ENCODE results near the gene CD81. TPM values are rescaled to one million over a fixed set of nuclear protein-coding genes. Genes with fewer than 3 reads are reported as not detected.

Gene CD81
- total and polyA plus RNA-seq, 2 experiments from 2014 or later = 88.6 to 290 TPM

DNA sequence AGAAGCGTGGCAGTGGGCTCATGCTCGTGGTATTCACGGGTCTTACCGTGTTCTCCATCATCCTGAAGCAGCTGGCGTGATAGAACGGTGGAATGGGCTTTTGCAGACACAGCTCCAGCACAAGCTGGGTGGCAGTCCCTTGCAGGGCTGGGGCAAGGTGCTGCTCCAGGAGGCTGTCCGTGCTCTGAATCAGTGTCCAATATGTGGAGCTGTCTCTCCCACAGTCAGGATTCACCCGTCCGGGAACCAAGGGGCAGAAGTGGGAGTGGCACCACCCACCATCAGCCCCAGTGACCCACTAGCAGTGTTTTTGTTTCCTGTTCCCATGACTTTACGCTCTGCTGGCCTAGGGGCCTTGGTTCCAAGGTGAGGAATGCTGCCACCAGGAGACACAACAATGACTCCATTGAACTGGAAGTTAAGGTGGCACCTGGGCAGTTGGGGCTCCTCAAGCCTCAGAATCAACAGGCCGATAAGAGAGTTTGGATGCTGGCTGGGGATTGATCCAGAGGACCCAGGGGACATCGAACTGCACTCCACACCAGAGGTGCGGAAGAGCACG is 16.9 kb upstream of the CD81 start (continued):
- TF ChIP-seq, protein P1, sequence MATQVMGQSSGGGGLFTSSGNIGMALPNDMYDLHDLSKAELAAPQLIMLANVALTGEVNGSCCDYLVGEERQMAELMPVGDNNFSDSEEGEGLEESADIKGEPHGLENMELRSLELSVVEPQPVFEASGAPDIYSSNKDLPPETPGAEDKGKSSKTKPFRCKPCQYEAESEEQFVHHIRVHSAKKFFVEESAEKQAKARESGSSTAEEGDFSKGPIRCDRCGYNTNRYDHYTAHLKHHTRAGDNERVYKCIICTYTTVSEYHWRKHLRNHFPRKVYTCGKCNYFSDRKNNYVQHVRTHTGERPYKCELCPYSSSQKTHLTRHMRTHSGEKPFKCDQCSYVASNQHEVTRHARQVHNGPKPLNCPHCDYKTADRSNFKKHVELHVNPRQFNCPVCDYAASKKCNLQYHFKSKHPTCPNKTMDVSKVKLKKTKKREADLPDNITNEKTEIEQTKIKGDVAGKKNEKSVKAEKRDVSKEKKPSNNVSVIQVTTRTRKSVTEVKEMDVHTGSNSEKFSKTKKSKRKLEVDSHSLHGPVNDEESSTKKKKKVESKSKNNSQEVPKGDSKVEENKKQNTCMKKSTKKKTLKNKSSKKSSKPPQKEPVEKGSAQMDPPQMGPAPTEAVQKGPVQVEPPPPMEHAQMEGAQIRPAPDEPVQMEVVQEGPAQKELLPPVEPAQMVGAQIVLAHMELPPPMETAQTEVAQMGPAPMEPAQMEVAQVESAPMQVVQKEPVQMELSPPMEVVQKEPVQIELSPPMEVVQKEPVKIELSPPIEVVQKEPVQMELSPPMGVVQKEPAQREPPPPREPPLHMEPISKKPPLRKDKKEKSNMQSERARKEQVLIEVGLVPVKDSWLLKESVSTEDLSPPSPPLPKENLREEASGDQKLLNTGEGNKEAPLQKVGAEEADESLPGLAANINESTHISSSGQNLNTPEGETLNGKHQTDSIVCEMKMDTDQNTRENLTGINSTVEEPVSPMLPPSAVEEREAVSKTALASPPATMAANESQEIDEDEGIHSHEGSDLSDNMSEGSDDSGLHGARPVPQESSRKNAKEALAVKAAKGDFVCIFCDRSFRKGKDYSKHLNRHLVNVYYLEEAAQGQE (IDR thresholded peaks at IDR 0.05; ENCODE audit: unreplicated experiment) = no peak

DNA sequence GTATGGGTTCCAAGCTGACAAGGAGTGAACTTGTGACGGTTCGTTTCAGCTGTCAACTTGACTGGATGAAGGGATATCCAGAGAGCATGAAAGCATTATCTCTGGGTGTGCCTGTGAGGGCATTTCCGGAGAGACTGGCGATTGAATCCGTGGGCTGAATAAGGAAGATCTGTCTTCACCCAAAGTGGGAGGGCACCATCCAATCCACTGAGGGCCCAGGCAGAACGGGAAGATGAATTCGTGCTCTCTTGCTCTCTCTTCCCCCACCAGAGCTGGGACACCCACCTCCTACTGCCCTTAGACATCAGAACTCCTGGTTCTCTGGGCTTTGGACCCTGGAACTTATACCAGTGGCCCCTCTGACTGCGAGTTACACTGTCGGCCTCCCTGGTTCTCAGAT is 15.5 kb upstream of the CD81 start:
- Histone ChIP-seq H2AFZ (no peak overlapping the region), H3K9me2 (ENCODE audit: insufficient read depth) (no peaks in the 10 kb centered on the region), H3K79me2 (replicated peaks; ENCODE audit: insufficient read depth) (no peaks in the 10 kb centered on the region), H3F3A (replicated peaks; ENCODE audit: low read depth) (no peaks in the 10 kb centered on the region), H3K4me2 (no peak overlapping the region), H3K4me1 (ENCODE audit: insufficient read depth) (no peaks in the 10 kb centered on the region), H3K27ac (ENCODE audit: low read depth) (no peak overlapping the region), H3K36me3 (ENCODE audit: insufficient read depth) (no peaks in the 10 kb centered on the region), H4K20me1 (replicated peaks; ENCODE audit: insufficient read depth) (no peaks in the 10 kb centered on the region), H3K4me3 (no peak overlapping the region), H3K27me3 (ENCODE audit: insufficient read depth) (no peaks in the 10 kb centered on the region)
- no peaks in the 10 kb centered on the region for H3K4me1 Mint-ChIP-seq
- H3K4me3 Mint-ChIP-seq = no peak overlapping the region
- H3K36me3 Mint-ChIP-seq (ENCODE audit: low read depth) = peaks cover 2% of the 10 kb centered on the region; the same call in 1 of the 3 replicates
- peaks cover 3% of the 10 kb centered on the region; the same call in 2 of the 3 replicates for H3K9me3 Mint-ChIP-seq
- no peak overlapping the region for H3K27ac Mint-ChIP-seq
- ATAC-seq = no peak
- DNase-seq (ENCODE audit: low spot score) = no peak
- H3K27me3 Mint-ChIP-seq (ENCODE audit: insufficient read depth, low read depth, poor library complexity) = peaks cover 5% of the 10 kb centered on the region
- TF ChIP-seq ZNF114 (CRISPR knock-in tag; IDR thresholded peaks at IDR 0.05) = no peak
- no peak for TF ChIP-seq NANOG (IDR thresholded peaks at IDR 0.05; ENCODE audit: borderline replicate concordance)
- TF ChIP-seq STAT1 (IDR thresholded peaks at IDR 0.05; ENCODE audit: unreplicated experiment) = no peak
- TF ChIP-seq EZH2phosphoT487 (IDR thresholded peaks at IDR 0.05; ENCODE audit: unreplicated experiment) = no peak
- no peak for TF ChIP-seq POLR2AphosphoS5 (IDR thresholded peaks at IDR 0.05; ENCODE audit: low read depth)
- no peak for TF ChIP-seq ZNF331 (CRISPR knock-in tag; IDR thresholded peaks at IDR 0.05; ENCODE audit: low read depth)
- TF ChIP-seq, protein P2, sequence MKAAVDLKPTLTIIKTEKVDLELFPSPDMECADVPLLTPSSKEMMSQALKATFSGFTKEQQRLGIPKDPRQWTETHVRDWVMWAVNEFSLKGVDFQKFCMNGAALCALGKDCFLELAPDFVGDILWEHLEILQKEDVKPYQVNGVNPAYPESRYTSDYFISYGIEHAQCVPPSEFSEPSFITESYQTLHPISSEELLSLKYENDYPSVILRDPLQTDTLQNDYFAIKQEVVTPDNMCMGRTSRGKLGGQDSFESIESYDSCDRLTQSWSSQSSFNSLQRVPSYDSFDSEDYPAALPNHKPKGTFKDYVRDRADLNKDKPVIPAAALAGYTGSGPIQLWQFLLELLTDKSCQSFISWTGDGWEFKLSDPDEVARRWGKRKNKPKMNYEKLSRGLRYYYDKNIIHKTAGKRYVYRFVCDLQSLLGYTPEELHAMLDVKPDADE (IDR thresholded peaks at IDR 0.05) = no peak
- TF ChIP-seq EZH2 (IDR thresholded peaks at IDR 0.05; ENCODE audit: low read depth, unreplicated experiment) = no peak
- no peak for TF ChIP-seq CREB1 (CRISPR knock-in tag; IDR thresholded peaks at IDR 0.05; ENCODE audit: low read depth)
- TF ChIP-seq JUNB (IDR thresholded peaks at IDR 0.05; ENCODE audit: unreplicated experiment) = no peak
- TF ChIP-seq, protein P3, sequence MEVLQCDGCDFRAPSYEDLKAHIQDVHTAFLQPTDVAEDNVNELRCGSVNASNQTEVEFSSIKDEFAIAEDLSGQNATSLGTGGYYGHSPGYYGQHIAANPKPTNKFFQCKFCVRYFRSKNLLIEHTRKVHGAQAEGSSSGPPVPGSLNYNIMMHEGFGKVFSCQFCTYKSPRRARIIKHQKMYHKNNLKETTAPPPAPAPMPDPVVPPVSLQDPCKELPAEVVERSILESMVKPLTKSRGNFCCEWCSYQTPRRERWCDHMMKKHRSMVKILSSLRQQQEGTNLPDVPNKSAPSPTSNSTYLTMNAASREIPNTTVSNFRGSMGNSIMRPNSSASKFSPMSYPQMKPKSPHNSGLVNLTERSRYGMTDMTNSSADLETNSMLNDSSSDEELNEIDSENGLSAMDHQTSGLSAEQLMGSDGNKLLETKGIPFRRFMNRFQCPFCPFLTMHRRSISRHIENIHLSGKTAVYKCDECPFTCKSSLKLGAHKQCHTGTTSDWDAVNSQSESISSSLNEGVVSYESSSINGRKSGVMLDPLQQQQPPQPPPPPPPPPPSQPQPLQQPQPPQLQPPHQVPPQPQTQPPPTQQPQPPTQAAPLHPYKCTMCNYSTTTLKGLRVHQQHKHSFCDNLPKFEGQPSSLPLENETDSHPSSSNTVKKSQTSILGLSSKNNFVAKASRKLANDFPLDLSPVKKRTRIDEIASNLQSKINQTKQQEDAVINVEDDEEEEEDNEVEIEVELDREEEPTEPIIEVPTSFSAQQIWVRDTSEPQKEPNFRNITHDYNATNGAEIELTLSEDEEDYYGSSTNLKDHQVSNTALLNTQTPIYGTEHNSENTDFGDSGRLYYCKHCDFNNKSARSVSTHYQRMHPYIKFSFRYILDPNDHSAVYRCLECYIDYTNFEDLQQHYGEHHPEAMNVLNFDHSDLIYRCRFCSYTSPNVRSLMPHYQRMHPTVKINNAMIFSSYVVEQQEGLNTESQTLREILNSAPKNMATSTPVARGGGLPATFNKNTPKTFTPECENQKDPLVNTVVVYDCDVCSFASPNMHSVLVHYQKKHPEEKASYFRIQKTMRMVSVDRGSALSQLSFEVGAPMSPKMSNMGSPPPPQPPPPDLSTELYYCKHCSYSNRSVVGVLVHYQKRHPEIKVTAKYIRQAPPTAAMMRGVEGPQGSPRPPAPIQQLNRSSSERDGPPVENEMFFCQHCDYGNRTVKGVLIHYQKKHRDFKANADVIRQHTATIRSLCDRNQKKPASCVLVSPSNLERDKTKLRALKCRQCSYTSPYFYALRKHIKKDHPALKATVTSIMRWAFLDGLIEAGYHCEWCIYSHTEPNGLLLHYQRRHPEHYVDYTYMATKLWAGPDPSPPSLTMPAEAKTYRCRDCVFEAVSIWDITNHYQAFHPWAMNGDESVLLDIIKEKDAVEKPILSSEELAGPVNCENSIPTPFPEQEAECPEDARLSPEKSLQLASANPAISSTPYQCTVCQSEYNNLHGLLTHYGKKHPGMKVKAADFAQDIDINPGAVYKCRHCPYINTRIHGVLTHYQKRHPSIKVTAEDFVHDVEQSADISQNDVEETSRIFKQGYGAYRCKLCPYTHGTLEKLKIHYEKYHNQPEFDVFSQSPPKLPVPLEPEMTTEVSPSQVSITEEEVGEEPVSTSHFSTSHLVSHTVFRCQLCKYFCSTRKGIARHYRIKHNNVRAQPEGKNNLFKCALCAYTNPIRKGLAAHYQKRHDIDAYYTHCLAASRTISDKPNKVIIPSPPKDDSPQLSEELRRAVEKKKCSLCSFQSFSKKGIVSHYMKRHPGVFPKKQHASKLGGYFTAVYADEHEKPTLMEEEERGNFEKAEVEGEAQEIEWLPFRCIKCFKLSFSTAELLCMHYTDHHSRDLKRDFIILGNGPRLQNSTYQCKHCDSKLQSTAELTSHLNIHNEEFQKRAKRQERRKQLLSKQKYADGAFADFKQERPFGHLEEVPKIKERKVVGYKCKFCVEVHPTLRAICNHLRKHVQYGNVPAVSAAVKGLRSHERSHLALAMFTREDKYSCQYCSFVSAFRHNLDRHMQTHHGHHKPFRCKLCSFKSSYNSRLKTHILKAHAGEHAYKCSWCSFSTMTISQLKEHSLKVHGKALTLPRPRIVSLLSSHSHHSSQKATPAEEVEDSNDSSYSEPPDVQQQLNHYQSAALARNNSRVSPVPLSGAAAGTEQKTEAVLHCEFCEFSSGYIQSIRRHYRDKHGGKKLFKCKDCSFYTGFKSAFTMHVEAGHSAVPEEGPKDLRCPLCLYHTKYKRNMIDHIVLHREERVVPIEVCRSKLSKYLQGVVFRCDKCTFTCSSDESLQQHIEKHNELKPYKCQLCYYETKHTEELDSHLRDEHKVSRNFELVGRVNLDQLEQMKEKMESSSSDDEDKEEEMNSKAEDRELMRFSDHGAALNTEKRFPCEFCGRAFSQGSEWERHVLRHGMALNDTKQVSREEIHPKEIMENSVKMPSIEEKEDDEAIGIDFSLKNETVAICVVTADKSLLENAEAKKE (CRISPR knock-in tag; IDR thresholded peaks at IDR 0.05) = no peak
